Stimulated activated CD4-positive, alpha-beta T cell treated with anti-CD3 and anti-CD28 coated beads, Interleukin-4, amount 100 ng/mL, for 48 hours (primary cell): Measurements from ENCODE around the gene CLEC18C.
"Not testable (repeated sequence)": the region's sequence is repeated elsewhere in the genome, so short reads cannot be mapped to it uniquely, and the experiment has no call there.

ENCODE experiments used
- DNase-seq, 2 donors: peaks; one replicate each; pipeline ENCODE4 v3.0.0-alpha.2; 2020; ENCODE audit warnings: low read depth in 2 of 2

CLEC18C gene

GRCh38 chr16:70173212-70173837 lies at the start of gene CLEC18C:
CLEC18C (plus strand) TSS chr16:70173787; CDS start chr16:70174279, 492 bp downstream.
- not testable (repeated sequence) for DNase-seq

- DNase-seq, result not testable (repeated sequence)
Measured at GRCh38 chr16:70123822-70124221, 49.8 kb upstream of the CLEC18C start.

GRCh38 chr16:70126226-70126625 lies 47.4 kb upstream of the CLEC18C start:
- DNase-seq, result not testable (repeated sequence)

GRCh38 chr16:70127706-70128105 lies 45.9 kb upstream of the CLEC18C start:
- not testable (repeated sequence) for DNase-seq

- DNase-seq, result not testable (repeated sequence)
Measured at GRCh38 chr16:70128844-70129243, 44.7 kb upstream of the CLEC18C start.

- DNase-seq, result not testable (repeated sequence)
Measured at GRCh38 chr16:70135796-70136195, 37.8 kb upstream of the CLEC18C start.

- DNase-seq, result not testable (repeated sequence)
Measured at GRCh38 chr16:70136595-70136994, 37.0 kb upstream of the CLEC18C start.

GRCh38 chr16:70142739-70143138 lies 30.8 kb upstream of the CLEC18C start:
- not testable (repeated sequence) for DNase-seq

- not testable (repeated sequence) for DNase-seq
Measured at GRCh38 chr16:70143231-70143895, 30.2 kb upstream of the CLEC18C start.

GRCh38 chr16:70147853-70148252 lies 25.7 kb upstream of the CLEC18C start:
- not testable (repeated sequence) for DNase-seq

- DNase-seq, result not testable (repeated sequence)
Measured at GRCh38 chr16:70148453-70148852, 25.1 kb upstream of the CLEC18C start.

GRCh38 chr16:70149296-70149695 lies 24.3 kb upstream of the CLEC18C start:
- DNase-seq, result not testable (repeated sequence)

- no peak for DNase-seq
Measured at GRCh38 chr16:70151391-70151790, 22.2 kb upstream of the CLEC18C start.

GRCh38 chr16:70151941-70152509 lies 21.6 kb upstream of the CLEC18C start:
- no peak for DNase-seq

GRCh38 chr16:70152578-70153302 lies 20.8 kb upstream of the CLEC18C start:
- no peak for DNase-seq

GRCh38 chr16:70154736-70155135 lies 18.9 kb upstream of the CLEC18C start:
- DNase-seq, result not testable (repeated sequence)

GRCh38 chr16:70156207-70156978 lies 17.2 kb upstream of the CLEC18C start:
- no peak for DNase-seq

- DNase-seq, result no peak
Measured at GRCh38 chr16:70157105-70157476, 16.5 kb upstream of the CLEC18C start.

- no peak for DNase-seq
Measured at GRCh38 chr16:70157477-70158260, 15.9 kb upstream of the CLEC18C start.

GRCh38 chr16:70158261-70158939 lies 15.2 kb upstream of the CLEC18C start:
- DNase-seq, result no peak
